SK-N-SH (cell line): ENCODE data around the gene ATP6V1F.

Experiments used
- EP300 ChIP-seq, 2 experiments: IDR thresholded peaks; 2 replicates each; pipeline versions ENCODE4 v1.4.0 to v1.6.1; 2012; ENCODE audit warnings: borderline replicate concordance in 1 of 2, low read depth in 1 of 2, low read length in 1 of 2
- EZH2phosphoT487 ChIP-seq: fragments of 200-600 bp; sonication (generic); IDR thresholded peaks from 2 replicates; pipeline ENCODE4 v1.6.1; 2017; ENCODE audit warnings: low read depth, mixed run types, mild to moderate bottlenecking, antibody characterized with exemption, moderate library complexity, borderline replicate concordance
- GABPA ChIP-seq: IDR thresholded peaks from 2 replicates; pipeline ENCODE4 v1.4.0; 2012; ENCODE audit warnings: low read depth, mild to moderate bottlenecking
- POLR2AphosphoS5 ChIP-seq: IDR thresholded peaks from 2 replicates; pipeline ENCODE4 v1.6.1; 2012; ENCODE audit warnings: low read depth, low read length
- SMC3 ChIP-seq: IDR thresholded peaks from 2 replicates; pipeline ENCODE4 v1.6.1; 2012; ENCODE audit warnings: low read depth, low read length, improper control_type of control experiment
- TAF1 ChIP-seq: IDR thresholded peaks from 2 replicates; pipeline ENCODE4 v1.6.1; 2012; ENCODE audit warnings: low read depth, mild to moderate bottlenecking, low read length, moderate library complexity, borderline replicate concordance
- YY1 ChIP-seq: IDR thresholded peaks from 2 replicates; pipeline ENCODE4 v1.4.0; 2012; ENCODE audit warnings: low read depth, mild to moderate bottlenecking
- TF ChIP-seq, protein P1 (sequence below): IDR thresholded peaks from 2 replicates; pipeline ENCODE4 v1.6.1; 2012; ENCODE audit warnings: mild to moderate bottlenecking, low read depth, low read length, moderate library complexity
- TF ChIP-seq, protein P2 (sequence below): fragments of 200-600 bp; sonication (generic); IDR thresholded peaks from 2 replicates; pipeline ENCODE4 v1.6.1; 2017; ENCODE audit warnings: antibody characterized with exemption, mild to moderate bottlenecking, moderate library complexity
- TF ChIP-seq, protein P3 (sequence below): IDR thresholded peaks from 2 replicates; pipeline ENCODE4 v1.4.0; 2012; ENCODE audit warnings: low read depth, borderline replicate concordance
- TF ChIP-seq, protein P4 (sequence below): fragments of 150-350 bp; IDR thresholded peaks from 2 replicates; pipeline ENCODE4 v1.6.1; 2017; ENCODE audit warnings: antibody characterized with exemption, low read length, low read depth, borderline replicate concordance

DNA sequence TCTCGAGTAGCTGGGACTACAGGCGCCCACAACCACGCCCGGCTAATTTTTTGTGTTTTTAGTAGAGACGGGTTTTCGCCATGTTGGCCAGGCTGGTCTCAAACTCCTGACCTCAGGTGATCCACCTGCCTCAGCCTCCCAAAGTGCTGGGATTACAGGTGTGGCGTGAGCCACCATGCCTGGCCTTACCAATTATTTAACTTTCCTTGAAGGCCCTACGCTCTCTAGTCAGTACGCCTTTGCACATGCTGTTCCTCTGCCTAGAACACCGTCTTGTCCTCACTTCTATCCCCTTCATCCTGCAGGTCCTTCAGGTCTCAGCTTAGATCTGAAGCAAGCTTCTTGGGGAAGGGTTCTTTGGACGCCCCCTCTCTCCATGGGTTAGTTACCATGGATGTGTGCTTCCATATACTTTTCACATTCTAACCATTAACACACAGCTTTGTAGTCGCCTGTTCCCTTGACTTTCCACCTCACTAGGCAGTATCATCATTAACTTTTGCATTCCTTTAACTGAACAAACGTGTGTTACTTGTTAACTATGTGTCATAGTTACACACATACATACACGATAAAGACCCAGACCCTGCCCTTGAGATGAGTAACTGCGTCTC is 592 bp upstream of the ATP6V1F start:
- TF ChIP-seq, protein P1, sequence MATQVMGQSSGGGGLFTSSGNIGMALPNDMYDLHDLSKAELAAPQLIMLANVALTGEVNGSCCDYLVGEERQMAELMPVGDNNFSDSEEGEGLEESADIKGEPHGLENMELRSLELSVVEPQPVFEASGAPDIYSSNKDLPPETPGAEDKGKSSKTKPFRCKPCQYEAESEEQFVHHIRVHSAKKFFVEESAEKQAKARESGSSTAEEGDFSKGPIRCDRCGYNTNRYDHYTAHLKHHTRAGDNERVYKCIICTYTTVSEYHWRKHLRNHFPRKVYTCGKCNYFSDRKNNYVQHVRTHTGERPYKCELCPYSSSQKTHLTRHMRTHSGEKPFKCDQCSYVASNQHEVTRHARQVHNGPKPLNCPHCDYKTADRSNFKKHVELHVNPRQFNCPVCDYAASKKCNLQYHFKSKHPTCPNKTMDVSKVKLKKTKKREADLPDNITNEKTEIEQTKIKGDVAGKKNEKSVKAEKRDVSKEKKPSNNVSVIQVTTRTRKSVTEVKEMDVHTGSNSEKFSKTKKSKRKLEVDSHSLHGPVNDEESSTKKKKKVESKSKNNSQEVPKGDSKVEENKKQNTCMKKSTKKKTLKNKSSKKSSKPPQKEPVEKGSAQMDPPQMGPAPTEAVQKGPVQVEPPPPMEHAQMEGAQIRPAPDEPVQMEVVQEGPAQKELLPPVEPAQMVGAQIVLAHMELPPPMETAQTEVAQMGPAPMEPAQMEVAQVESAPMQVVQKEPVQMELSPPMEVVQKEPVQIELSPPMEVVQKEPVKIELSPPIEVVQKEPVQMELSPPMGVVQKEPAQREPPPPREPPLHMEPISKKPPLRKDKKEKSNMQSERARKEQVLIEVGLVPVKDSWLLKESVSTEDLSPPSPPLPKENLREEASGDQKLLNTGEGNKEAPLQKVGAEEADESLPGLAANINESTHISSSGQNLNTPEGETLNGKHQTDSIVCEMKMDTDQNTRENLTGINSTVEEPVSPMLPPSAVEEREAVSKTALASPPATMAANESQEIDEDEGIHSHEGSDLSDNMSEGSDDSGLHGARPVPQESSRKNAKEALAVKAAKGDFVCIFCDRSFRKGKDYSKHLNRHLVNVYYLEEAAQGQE = no peak
- TF ChIP-seq, protein P2, sequence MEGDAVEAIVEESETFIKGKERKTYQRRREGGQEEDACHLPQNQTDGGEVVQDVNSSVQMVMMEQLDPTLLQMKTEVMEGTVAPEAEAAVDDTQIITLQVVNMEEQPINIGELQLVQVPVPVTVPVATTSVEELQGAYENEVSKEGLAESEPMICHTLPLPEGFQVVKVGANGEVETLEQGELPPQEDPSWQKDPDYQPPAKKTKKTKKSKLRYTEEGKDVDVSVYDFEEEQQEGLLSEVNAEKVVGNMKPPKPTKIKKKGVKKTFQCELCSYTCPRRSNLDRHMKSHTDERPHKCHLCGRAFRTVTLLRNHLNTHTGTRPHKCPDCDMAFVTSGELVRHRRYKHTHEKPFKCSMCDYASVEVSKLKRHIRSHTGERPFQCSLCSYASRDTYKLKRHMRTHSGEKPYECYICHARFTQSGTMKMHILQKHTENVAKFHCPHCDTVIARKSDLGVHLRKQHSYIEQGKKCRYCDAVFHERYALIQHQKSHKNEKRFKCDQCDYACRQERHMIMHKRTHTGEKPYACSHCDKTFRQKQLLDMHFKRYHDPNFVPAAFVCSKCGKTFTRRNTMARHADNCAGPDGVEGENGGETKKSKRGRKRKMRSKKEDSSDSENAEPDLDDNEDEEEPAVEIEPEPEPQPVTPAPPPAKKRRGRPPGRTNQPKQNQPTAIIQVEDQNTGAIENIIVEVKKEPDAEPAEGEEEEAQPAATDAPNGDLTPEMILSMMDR = no peak
- TF ChIP-seq, protein P3, sequence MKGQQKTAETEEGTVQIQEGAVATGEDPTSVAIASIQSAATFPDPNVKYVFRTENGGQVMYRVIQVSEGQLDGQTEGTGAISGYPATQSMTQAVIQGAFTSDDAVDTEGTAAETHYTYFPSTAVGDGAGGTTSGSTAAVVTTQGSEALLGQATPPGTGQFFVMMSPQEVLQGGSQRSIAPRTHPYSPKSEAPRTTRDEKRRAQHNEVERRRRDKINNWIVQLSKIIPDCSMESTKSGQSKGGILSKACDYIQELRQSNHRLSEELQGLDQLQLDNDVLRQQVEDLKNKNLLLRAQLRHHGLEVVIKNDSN = no peak
- no peak for TF ChIP-seq POLR2AphosphoS5
- no peak for TF ChIP-seq EP300 (IDR thresholded peaks at IDR 0.05; ENCODE audit: borderline replicate concordance in 1 of 2, low read depth in 1 of 2, low read length in 1 of 2)
- TF ChIP-seq TAF1 = no peak
- TF ChIP-seq, protein P4, sequence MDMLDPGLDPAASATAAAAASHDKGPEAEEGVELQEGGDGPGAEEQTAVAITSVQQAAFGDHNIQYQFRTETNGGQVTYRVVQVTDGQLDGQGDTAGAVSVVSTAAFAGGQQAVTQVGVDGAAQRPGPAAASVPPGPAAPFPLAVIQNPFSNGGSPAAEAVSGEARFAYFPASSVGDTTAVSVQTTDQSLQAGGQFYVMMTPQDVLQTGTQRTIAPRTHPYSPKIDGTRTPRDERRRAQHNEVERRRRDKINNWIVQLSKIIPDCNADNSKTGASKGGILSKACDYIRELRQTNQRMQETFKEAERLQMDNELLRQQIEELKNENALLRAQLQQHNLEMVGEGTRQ = no peak
- no peak for TF ChIP-seq SMC3
- no peak for TF ChIP-seq GABPA
- TF ChIP-seq YY1 = no peak
- TF ChIP-seq EZH2phosphoT487 = no peak
